HepG2 (cell line): Measurements from ENCODE around the gene VPS52. TPM values are rescaled to one million over a fixed set of nuclear protein-coding genes. Genes with fewer than 3 reads are reported as not detected.

Source experiments
- CREM ChIP-seq, 2 experiments: sonication (generic) in 1 of 2; formaldehyde crosslinking in 1 of 2; IDR thresholded peaks; 2 replicates each; pipeline versions ENCODE4 v1.4.0 to v1.6.1; 2016 to 2020; ENCODE audit warnings: antibody characterized with exemption in 1 of 2, mild to moderate bottlenecking in 1 of 2, missing genetic modification reagents in 1 of 2
- GABPB1 ChIP-seq: IDR thresholded peaks from 2 replicates; pipeline ENCODE4 v1.6.1; 2016; ENCODE audit warnings: mild to moderate bottlenecking, missing genetic modification reagents, moderate library complexity, missing compliant biosample characterization
- HNRNPK ChIP-seq: fragments of 200-400 bp; formaldehyde crosslinking; IDR thresholded peaks from 2 replicates; pipeline ENCODE4 v1.6.1; 2018; ENCODE audit warnings: low read length, low read depth, moderate library complexity, mild to moderate bottlenecking; ENCODE audit not compliant: poor library complexity, severe bottlenecking
- KLF15 ChIP-seq: sonication (generic); formaldehyde crosslinking; IDR thresholded peaks from 2 replicates; pipeline ENCODE4 v1.8.1; 2023; ENCODE audit warnings: borderline replicate concordance, mild to moderate bottlenecking, inconsistent platforms, missing genetic modification reagents, mixed read lengths
- MED8 ChIP-seq: sonication (generic); formaldehyde crosslinking; IDR thresholded peaks from 2 replicates; pipeline ENCODE4 v1.8.1; 2023; ENCODE audit warnings: mild to moderate bottlenecking, missing genetic modification reagents; ENCODE audit not compliant: insufficient replicate concordance
- MYNN ChIP-seq: sonication (generic); formaldehyde crosslinking; IDR thresholded peaks from 2 replicates; pipeline ENCODE4 v1.4.0; 2020; ENCODE audit warnings: mild to moderate bottlenecking, low read depth, missing genetic modification reagents
- PATZ1 ChIP-seq: sonication (generic); formaldehyde crosslinking; IDR thresholded peaks from 2 replicates; pipeline ENCODE4 v1.4.0; 2020; ENCODE audit warnings: missing genetic modification reagents
- POGK ChIP-seq: sonication (generic); formaldehyde crosslinking; conservative IDR thresholded peaks from 2 replicates; pipeline ENCODE4 v1.8.0; 2022; ENCODE audit warnings: mild to moderate bottlenecking, moderate library complexity, missing genetic modification reagents
- RBFOX2 ChIP-seq: fragments of 200-400 bp; formaldehyde crosslinking; IDR thresholded peaks from 2 replicates; pipeline ENCODE4 v1.6.1; 2017; ENCODE audit warnings: low read depth, mild to moderate bottlenecking, low read length
- SMAD1 ChIP-seq: sonication (generic); formaldehyde crosslinking; IDR thresholded peaks from 2 replicates; pipeline ENCODE4 v1.4.0; 2020; ENCODE audit warnings: missing genetic modification reagents, low read depth, mild to moderate bottlenecking, borderline replicate concordance
- SMAD3 ChIP-seq: sonication (generic); formaldehyde crosslinking; IDR thresholded peaks from 2 replicates; pipeline ENCODE4 v1.4.0; 2020; ENCODE audit warnings: missing genetic modification reagents
- TARDBP ChIP-seq: sonication (generic); formaldehyde crosslinking; IDR thresholded peaks from 2 replicates; pipeline ENCODE4 v1.8.0; 2022; ENCODE audit warnings: mild to moderate bottlenecking, missing genetic modification reagents
- TEAD2 ChIP-seq: sonication (generic); formaldehyde crosslinking; IDR thresholded peaks from 2 replicates; pipeline ENCODE4 v1.9.0; 2021; ENCODE audit warnings: missing genetic modification reagents
- THRA ChIP-seq: sonication (generic); formaldehyde crosslinking; IDR thresholded peaks from 2 replicates; pipeline ENCODE4 v1.4.0; 2020; ENCODE audit warnings: missing genetic modification reagents, borderline replicate concordance
- ZFY ChIP-seq: sonication (generic); formaldehyde crosslinking; IDR thresholded peaks from 2 replicates; pipeline ENCODE4 v1.4.0; 2020; ENCODE audit warnings: missing genetic modification reagents
- ZMYM4 ChIP-seq: sonication (generic); formaldehyde crosslinking; IDR thresholded peaks from 2 replicates; pipeline ENCODE4 v1.8.1; 2023; ENCODE audit warnings: mild to moderate bottlenecking, missing genetic modification reagents
- ZNF264 ChIP-seq: sonication (generic); formaldehyde crosslinking; IDR thresholded peaks from 2 replicates; pipeline ENCODE4 v1.4.0; 2020; ENCODE audit warnings: missing genetic modification reagents
- ZNF350 ChIP-seq: sonication (generic); formaldehyde crosslinking; IDR thresholded peaks from 2 replicates; pipeline ENCODE4 v1.4.0; 2020; ENCODE audit warnings: mild to moderate bottlenecking, low read depth, missing genetic modification reagents, borderline replicate concordance
- ZNF629 ChIP-seq: sonication (generic); formaldehyde crosslinking; conservative IDR thresholded peaks from 2 replicates; pipeline ENCODE4 v1.5.0; 2020; ENCODE audit warnings: missing genetic modification reagents
- ZSCAN31 ChIP-seq: sonication (generic); formaldehyde crosslinking; IDR thresholded peaks from 2 replicates; pipeline ENCODE4 v1.5.0; 2020; ENCODE audit warnings: low read depth, mild to moderate bottlenecking, missing genetic modification reagents
- ZXDC ChIP-seq: sonication (generic); formaldehyde crosslinking; IDR thresholded peaks from 2 replicates; pipeline ENCODE4 v1.5.0; 2020; ENCODE audit warnings: mild to moderate bottlenecking, missing genetic modification reagents
- polyA plus RNA-seq, 8 experiments: library from polyadenylated mRNA; depleted of rRNA in 3 of 8; stranded (reverse) in 7 of 8; unstranded in 1 of 8; fragments of >200 nt; fragmentation: Illumina TruSeq in 4 of 8; extraction: Trizol in 4 of 8; gene quantifications; 2 replicates each; pipeline versions ENCODE4 v1.2.1 to v1.2.3, GENCODE V29; 2011 to 2016; ENCODE audit warnings: low read depth in 4 of 8, missing spikeins in 1 of 8, mixed read lengths in 1 of 8; ENCODE audit not compliant: insufficient read depth in 1 of 8
- total RNA-seq, 5 experiments: library from RNA; depleted of rRNA; stranded (reverse); fragments of >200 nt; fragmentation: Illumina TruSeq; extraction: Trizol; gene quantifications; 2 replicates each; pipeline ENCODE4 v1.2.3, GENCODE V29; 2016; ENCODE audit warnings: low read depth in 1 of 5

The VPS52 gene
- total and polyA plus RNA-seq, 2 of the 13 experiments (the other 11 are each of a cell fraction or from before 2014, with no cell fraction given): 48.9 to 85.5 TPM

GRCh38 chr6:33213166-33213988 lies 58.3 kb downstream of the VPS52 start (continued):
- TF ChIP-seq ZNF264 (CRISPR knock-in tag): no peak
- TF ChIP-seq PATZ1 (CRISPR knock-in tag): no peak
- no peak; the same call in 1 of the 2 replicates for TF ChIP-seq ZXDC
- no peak for TF ChIP-seq SMAD1 (CRISPR knock-in tag)
- no peak for TF ChIP-seq THRA
- TF ChIP-seq TEAD2 (CRISPR knock-in tag): no peak
- no peak for TF ChIP-seq KLF15 (CRISPR knock-in tag)
- peak; percentile 68 for TF ChIP-seq RBFOX2
- no peak for TF ChIP-seq ZNF350 (CRISPR knock-in tag)
- peak; percentile 34; the same call in 1 of the 2 replicates for TF ChIP-seq GABPB1 (CRISPR knock-in tag)
- no peak for TF ChIP-seq CREM (IDR thresholded peaks at IDR 0.05)
- TF ChIP-seq CREM (CRISPR knock-in tag; IDR thresholded peaks at IDR 0.05): no peak
- TF ChIP-seq ZNF629 (CRISPR knock-in tag): no peak
- no peak for TF ChIP-seq ZSCAN31 (CRISPR knock-in tag)
- TF ChIP-seq MYNN (CRISPR knock-in tag): no peak
- peak; percentile 30; the same call in 1 of the 2 replicates for TF ChIP-seq TARDBP (CRISPR knock-in tag)
- no peak for TF ChIP-seq HNRNPK
- TF ChIP-seq ZMYM4 (CRISPR knock-in tag): no peak
- TF ChIP-seq SMAD3 (CRISPR knock-in tag): no peak
- 0 out of 2 replicates have a peak, but pooled peaks have one; percentile 15 for TF ChIP-seq ZFY
- no peak for TF ChIP-seq POGK (CRISPR knock-in tag)
- no peak for TF ChIP-seq MED8
